Measurements from ENCODE around the gene ARHGAP10.

The ARHGAP10 gene

DNA sequence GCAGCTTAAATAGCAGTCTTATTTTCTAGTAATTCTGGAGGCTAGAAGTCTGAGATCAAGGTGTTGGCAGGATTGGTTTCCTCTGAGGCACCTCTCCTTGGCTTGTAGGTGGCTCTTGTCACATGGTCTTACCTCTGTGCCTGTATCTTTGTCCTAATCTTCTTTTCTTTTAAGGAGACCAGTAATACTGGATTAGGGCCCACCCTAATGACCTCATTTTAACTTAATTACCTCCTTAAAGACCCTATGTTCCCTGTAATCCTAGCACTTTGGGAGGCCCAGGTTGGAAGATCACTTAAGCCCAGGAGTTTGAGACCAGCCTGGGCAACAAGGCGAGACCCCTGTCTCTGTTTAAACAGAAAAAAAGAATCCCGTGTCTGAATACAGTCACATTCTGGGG, 38.9 kb downstream of the ARHGAP10 start:
- DNase-seq (ENCODE audit: low spot score): no peak

DNA sequence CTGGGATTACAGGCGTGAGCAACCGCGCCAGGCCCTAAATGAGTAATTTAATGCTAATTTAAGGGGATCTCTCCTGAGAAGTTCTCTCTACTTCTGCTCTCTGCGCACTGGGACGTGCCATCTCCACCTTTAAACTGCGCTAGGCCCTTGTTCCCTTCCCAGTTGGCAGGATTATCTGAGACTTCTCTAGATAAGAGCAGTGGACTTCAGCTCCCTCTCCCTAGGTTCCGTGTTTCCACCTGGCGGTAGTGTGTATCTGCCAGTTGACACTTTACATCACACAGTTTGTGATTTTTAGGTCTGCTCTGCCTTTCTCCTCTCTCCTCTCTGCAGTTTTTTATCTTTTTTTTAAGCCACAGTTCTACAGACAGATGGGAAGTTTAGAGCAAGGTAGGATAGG, 40.2 kb downstream of the ARHGAP10 start:
- DNase-seq (ENCODE audit: low spot score): no peak

DNA sequence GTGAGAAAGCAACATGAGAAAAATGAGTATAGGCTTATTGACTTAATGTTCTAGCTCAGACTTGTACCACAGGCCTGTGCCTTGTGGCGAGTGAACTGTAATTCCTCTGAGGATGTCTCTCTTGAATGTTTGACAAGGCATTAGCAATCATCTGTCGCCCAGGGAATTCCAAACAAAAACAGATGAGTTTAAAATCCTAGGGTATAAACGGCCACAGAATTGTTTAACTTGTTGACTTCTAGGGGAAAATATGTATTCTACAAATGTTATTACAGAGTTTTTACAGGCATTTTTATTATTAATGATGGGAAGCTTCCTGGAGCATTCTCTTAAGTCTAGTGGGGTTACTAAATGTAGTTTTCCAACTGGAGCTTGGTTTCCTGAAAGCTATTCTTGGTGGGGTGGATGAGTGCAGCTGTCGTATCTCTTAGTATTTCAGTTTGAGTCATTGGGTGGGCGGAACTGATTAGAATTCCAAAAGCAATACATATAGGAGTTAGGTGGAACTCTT, 40.6 kb downstream of the ARHGAP10 start:
- DNase-seq (ENCODE audit: low spot score): no peak

DNA sequence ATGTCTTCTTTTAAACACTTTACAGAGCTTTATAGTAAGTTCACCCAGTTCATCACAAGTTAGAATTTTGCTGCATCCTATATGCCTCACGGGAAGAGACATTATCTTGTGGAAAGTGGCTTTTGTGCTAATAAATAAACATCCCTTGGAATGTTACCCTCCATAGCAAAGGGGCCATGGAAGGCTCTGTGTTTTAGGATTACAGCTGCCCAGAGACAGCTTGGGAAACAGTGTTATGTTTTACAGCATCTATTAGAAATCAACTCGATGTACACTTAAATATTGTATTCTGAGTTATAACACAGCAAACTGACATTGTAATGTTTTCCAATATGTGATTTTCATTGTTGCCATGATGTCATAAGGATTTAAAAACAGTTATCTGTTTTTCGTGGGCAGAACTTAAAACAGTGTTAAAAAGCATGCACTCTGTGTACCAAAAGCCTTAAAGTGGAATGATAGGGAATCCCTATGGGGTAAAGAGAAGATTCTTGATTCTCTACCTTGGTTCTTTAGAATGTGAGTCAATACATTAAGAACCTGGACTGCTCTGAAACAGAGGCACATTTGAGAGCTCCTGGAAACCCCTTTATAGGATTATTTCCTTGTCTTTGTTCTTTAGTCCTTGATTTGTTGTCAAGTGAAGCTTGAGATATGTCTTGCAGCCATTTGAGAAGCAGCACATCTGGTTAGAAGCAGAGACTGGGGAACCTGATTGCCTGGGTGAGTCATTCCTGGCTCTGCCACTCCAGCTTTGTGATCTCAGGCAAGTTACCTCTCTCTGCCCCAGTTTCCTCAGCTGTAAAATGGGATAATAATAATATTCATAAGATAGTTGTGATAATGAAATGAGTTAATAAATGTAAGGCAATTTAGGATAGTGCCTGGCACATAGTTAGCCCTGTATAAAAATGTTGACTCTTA, 41.6 kb downstream of the ARHGAP10 start:
- DNase-seq (ENCODE audit: low spot score): no peak

DNA sequence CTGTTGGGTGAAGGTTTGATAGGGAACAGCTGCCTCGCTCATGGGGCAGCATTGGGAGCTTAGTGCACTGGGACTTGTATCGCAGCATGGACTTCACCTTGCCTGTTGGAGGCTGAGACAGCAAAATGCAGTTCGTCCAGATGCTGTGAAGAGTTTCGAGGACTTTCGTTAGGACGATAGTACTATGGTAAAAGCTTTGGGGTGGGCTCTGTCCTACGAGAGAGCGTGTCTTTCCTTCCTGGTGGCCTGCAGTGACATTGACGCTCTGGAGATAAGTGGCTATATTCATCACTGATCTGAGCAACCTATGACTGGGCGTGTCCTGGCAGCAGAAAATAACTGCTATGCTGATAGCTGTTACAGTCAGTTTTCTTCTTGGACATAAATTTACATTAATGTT, 44.8 kb downstream of the ARHGAP10 start:
- DNase-seq (ENCODE audit: low spot score): no peak

DNA sequence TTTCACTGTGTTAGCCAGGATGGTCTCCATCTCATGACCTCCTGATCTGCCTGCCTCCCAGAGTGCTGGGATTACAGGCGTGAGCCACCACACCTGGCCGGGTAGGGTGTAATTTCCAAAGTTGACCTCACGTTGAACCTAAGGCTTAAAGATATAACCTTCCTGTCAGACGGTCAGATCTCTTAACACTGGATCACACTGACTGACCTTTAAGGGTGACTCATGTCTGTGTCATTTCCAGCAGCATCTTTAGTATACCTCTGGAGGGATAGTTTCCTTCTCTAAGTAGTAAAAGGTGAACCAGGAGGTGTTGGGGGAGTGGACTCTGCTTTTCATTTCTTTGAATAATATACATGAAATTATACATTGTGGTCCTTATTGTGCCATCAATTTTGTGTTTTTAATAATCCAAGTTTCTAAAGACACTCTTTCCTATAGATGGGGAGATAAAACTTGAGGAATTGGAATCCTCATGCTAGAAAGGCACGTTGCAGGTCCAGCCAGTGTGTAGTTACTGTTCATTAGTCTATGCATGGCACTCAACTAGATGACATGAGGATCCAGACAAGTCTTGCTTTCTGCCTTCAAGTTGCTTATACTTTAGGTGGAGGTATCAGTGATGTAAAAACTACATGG, 45.7 kb downstream of the ARHGAP10 start:
- DNase-seq (ENCODE audit: low spot score): no peak

DNA sequence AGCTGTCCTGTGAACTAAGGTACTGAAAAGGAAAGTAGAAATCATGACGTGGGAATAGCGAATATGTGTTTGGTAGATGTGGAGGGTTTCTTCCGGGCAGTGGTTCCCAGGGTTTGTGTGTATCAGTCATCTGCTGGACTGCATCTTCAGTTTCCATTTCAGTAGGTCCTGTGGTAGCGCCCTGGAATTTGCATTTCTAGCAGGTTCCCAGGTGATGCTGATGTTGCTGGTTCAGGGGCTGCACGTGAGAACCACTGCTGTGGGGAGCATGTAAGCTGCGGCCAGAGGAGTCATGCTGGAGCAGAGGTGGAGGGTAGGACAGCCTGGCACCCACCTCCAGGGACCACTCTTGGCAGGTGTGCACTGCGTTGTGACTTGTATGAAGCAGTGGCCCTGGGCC, 47.1 kb downstream of the ARHGAP10 start:
- DNase-seq (ENCODE audit: low spot score): no peak

DNA sequence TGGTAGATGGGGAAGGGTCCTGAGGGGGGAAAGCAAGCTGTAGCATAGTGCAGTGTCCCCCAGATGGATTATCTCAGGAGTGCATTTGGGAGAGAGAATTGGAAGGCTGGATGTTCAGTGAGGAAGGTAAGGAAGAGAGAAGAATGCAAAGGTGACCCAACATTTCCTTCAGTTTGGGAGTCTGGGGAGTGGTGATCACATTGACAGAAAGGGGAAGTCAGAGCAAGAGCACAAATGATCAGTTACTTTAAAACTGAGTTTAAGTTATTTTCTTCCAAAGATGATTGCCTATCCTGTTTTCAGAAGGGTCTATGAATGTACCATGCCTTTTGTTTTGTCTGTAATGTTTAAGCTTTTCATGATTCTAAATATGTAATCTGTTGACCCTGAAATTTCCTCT, 47.6 kb downstream of the ARHGAP10 start:
- DNase-seq (ENCODE audit: low spot score): no peak

DNA sequence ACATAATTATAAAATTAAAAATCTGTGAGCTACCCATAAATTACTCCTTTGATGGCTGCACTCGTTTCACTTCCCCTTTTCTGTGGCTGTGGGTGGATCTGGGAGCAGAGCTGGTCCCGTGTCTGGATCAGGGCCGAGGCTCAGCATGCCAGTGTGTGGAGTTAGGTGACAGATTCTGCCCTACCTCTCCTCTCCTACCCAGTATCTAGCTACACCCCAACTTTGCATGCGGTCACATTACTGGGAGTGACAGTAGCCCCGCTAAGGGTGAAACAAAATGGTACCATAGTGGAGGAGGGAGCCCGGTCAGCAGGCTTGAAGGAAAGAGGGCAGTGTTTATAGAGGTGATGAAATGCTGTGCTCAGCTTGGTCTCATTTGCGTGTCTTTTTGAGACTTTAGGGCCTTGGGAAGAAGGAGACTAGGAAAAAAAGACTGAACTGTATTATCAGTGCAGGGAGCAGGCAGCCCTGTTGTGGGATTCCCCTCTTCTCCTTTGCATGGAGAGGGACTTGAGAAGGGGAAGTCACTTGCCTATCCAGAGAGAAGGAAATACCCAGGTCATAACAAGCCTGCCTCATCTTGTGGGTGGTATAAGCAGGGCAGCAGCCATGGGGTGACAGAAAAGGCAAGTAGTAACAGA, 48.4 kb downstream of the ARHGAP10 start:
- no peak for DNase-seq (ENCODE audit: low spot score)

DNA sequence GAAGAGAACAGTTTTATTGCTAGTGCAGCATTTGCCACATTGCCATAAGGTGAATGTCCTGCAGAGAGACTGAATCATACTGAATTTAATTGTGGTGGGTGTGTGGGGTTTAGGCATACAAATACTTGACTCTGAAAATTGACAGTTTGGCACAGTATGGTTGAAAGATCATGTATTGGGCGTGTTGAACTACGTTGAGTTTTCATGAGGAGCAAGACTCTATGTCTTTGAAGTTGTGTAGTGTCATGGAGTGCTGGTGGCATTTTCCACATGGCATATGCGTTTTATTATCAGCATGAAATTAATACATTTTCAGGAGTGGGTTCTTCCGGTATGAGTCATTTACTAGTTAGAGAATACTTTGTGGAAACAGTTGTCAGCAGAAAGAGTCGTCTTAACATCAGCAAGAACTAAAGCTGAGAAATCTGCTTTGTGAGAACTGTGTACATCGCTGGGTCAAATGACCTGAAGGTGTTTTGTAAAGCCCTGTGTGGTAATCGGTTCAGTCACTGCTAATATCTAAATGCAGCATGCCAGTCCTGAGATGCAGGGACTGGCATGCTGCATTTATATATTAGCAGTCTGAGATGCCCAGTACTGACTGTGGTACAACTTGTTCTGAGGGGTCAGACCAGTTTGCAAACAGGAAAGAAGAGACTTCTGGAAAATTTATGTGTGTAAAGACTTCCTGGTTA, 50.3 kb downstream of the ARHGAP10 start:
- DNase-seq (ENCODE audit: low spot score): no peak

DNA sequence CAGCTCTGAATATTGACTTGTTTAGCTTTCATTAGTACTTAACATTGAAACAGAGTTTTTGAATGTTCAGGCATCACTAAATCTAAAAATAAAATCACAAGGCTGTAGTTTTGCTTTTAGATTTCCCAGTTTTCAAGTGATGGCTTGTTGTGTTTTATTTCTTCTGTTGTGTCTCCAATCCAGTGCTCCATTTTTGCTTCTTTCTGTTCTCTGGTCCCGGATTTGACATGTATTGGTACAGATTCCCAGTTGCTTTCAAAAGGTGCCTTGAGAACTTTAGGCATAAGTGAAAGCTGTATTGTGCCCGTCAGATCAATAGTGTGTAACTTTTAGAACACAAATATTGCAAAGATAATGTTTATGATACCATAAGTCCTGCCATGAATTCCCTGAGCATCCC, 53.2 kb downstream of the ARHGAP10 start:
- DNase-seq (ENCODE audit: low spot score): no peak

DNA sequence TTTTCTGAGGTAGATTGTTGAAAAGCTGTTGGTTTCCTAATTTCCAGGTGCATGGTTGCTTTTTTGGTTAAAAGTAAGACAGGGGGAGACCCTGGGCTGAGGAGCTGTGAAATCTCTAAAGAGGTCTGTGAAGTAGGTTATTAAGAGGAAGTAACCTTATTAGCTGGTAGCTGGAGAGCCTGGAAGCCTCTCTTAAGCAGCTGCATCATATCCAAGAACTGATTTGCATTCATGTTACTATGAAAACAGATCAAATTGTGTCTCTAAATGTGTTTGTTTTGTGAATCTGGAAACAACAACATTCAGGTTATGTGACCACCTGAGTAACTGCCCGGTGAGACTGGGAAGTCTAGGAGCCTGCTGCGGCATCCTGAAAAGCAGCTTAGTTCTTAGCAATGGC, 54.1 kb downstream of the ARHGAP10 start:
- no peak for DNase-seq (ENCODE audit: low spot score)

DNA sequence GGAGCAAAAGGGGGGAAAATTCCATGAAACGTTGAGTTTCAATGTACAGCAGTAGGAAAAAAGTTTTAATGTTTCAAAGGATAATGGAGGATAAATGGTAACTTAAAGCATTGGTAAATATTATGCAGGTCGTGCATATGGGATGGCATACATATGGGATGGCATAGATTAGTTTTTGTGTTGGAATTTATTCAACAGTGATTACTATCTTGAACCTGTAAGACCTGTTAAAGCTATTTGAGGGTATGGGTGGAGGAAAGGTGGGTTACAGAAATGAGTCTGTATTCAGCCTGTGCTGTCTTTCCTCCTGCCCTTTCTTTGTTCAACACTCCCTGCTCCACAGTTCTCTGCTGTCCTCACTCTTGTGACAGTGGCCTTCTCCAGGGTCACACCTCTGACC, 54.6 kb downstream of the ARHGAP10 start:
- no peak for DNase-seq (ENCODE audit: low spot score)

DNA sequence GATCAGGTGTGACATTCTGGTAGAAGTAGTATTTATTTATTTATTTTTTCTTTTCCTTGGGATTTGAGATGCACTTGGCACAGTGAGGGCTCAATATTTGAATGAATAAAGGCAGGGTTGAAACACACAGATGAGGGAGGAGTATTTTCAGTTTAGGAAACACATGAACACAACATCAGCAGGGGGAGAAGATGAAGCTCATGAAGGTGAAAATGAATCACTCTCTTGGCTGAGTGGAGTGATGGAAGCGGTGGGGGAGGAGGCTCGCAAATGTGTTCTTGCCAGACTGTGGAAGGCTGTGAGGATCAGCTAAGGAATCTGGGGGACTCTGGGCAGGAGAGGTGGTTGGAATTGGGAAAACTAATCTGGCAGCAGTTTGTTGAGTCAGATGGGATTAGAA, 55.3 kb downstream of the ARHGAP10 start:
- no peak for DNase-seq (ENCODE audit: low spot score)

DNA sequence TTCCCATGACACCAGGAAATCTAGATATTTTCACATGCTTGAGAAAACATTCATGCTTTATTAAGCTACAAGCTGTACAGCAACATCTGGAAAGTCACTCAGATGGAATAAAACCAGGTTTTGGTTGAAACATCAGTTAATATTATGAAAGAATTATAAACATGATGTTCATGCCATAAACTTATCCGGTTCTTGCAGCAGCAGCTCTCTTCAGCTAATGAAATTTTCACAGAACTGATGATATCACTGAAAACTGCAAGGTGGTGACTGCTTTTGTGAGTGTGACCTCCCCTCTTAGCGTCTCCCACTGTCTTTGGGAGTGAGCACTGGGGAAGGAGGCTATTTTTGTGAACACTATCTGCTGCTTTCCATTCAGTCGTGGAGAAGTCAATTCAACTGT, 56.9 kb downstream of the ARHGAP10 start:
- DNase-seq (ENCODE audit: low spot score): no peak

DNA sequence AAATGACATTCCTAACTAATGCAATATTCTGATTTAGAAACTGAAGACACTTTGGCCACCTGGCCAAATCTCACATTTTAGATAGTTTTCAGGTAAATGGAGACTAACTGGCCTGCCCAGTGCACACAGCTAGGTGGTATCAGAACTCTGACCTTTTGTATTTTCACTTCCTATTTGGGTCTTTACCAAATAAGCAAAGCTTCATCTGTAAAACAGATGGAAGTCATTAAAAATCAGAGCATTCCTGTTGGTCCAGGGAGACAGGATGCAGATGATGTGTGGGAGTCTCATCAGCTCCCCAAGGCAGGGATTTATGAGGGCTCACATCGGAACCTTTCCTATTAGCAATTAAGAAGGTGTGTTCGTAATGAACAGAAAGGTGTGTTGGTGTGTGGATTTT, 57.7 kb downstream of the ARHGAP10 start:
- DNase-seq (ENCODE audit: low spot score): no peak

DNA sequence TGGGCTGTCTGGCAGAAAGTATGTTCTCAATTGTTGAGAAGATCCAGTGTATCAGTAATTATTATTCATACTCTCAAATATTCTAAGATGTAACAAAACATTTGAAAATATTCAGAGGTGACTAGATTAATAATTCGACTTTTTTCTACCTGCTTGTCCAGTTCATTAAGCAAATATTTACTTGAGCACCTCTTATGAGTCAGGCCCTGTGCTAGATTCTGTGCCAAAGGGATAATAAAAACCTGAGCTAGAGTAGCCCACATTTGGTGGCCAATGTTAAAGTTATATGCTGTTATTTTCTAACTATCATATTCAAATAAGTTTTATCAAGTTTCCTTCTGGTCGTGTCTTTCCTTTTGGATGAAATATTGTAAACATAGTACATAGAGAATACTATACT, 58.5 kb downstream of the ARHGAP10 start:
- no peak for DNase-seq (ENCODE audit: low spot score)

DNA sequence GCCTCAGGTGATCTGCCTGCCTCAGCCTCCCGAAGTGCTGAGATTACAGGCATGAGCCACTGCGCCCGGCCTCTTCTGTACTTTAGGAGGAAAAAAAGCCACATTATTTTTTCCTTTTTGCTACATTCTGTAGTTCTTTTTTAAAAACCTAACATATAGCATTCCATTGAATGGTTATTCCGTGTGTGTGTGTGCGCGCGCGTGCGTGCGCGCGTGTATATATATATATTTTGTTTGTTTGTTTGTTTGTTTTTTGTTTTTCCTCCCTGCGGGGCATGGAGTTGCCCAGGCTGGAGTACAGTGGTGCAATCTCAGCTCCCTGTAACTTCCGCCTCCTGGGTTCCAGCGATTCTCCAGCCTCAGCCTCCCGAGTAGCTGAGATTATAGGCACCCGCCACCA, 59.5 kb downstream of the ARHGAP10 start:
- no peak for DNase-seq (ENCODE audit: low spot score)

DNA sequence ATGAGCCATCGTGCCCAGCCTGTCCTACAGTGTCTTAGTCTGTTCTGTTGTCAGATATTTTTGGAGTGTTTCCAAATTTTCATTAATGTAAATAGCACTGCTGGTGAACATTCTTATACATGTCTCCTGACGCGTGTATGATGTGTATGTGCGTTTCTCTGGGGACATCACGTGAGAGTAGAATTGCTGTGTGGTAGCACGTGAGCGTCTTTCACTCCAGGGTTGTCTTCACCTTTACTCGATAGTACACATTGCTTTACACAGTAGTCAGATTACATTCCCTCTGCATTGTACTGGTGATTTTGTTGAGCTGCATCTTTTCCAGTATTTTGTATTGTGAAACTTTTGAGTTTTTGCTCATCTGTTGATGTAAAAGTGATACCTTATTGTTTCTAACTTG, 60.0 kb downstream of the ARHGAP10 start:
- DNase-seq (ENCODE audit: low spot score): no peak

DNA sequence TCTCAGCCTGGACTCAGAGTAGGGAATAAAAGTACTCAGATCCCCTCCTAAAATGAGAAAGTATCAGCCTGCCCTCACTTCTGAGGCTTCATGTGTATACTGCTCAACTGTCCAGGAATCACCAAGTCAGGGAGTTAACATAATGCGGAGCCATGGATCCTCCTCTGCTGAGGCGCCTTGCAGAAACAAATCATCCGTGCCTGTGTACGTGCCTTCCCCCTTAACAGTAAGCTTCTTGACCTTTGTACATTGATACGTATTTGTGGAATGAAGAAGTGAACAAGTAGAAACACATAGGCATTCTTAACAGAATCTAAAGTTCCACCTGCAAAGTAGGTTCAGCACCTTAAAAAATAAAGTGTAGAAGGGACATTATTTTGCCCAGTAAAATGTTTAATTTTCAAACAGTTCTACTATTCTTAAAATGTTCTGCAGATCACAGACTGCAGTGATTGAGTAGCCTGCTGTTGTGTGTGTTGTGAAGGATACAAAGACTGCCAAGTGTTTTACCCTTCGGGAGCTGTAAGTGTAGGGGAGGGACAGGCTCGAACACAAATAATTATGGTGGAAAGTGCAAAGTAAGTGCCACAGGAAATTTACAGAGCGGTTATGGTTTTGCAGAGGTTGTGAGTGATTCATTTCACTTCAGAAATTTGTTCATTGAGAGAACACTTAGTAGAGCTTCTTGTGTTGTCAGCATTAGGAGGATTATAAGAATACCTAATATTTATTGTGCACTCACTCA, 61.9 kb downstream of the ARHGAP10 start:
- DNase-seq (ENCODE audit: low spot score): no peak

DNA sequence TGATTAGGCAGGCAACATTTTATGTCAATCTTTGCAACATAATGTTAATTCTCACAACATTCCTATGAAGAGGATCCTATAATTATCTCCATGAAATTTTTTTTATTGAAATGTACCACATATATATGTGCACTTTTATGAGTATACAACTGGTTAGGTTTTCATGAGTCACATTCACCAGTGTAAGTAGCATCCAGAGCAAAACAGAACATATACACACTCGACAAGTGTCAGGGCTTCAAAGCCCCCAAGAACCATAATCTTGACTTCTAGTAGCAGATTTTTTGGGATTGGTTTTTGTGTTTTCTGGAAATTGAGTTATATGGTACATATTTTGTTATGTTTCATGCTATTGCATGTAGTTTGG, 62.4 kb downstream of the ARHGAP10 start:
- DNase-seq (ENCODE audit: low spot score): no peak

Measured in HuH-7.5 (cell line).